Stimulated activated CD8-positive, alpha-beta memory T cell treated with anti-CD3 and anti-CD28 coated beads, Interleukin-15, amount 100 ng/mL, for 4 hours (primary cell): ENCODE results near the gene PCA3.

Experiments
- DNase-seq, 2 donors: peaks; one replicate each; pipeline ENCODE4 v3.0.0-alpha.2; 2020; ENCODE audit warnings: low read depth in 2 of 2

The PCA3 gene

GRCh38 chr9:76756941-76757673 is 7.1 kb upstream of the PCA3 start:
- no peak for DNase-seq

GRCh38 chr9:76758476-76758875 is 5.8 kb upstream of the PCA3 start:
- no peak for DNase-seq

GRCh38 chr9:76759732-76760131 is 4.5 kb upstream of the PCA3 start:
- DNase-seq = no peak

- DNase-seq = no peak
Measured at GRCh38 chr9:76761448-76761847, 2.8 kb upstream of the PCA3 start.

- no peak for DNase-seq
Measured at GRCh38 chr9:76766126-76766525, 1.9 kb downstream of the PCA3 start.

- no peak for DNase-seq
Measured at GRCh38 chr9:76772686-76773445, 8.6 kb downstream of the PCA3 start.

- no peak for DNase-seq
Measured at GRCh38 chr9:76784881-76785280, 20.6 kb downstream of the PCA3 start.

GRCh38 chr9:76785501-76785900 is 21.3 kb downstream of the PCA3 start:
- DNase-seq = no peak

- no peak for DNase-seq
Measured at GRCh38 chr9:76787677-76788076, 23.4 kb downstream of the PCA3 start.

- DNase-seq = no peak
Measured at GRCh38 chr9:76789840-76790239, 25.6 kb downstream of the PCA3 start.

GRCh38 chr9:76793784-76794431 is 29.7 kb downstream of the PCA3 start:
- no peak for DNase-seq

GRCh38 chr9:76796296-76796695 is 32.1 kb downstream of the PCA3 start:
- no peak for DNase-seq

- DNase-seq = no peak
Measured at GRCh38 chr9:76798527-76798926, 34.3 kb downstream of the PCA3 start.

GRCh38 chr9:76799473-76799872 is 35.2 kb downstream of the PCA3 start:
- DNase-seq = no peak

- DNase-seq = no peak
Measured at GRCh38 chr9:76800901-76801300, 36.7 kb downstream of the PCA3 start.

GRCh38 chr9:76803083-76803482 is 38.8 kb downstream of the PCA3 start:
- no peak for DNase-seq

GRCh38 chr9:76803762-76804161 is 39.5 kb downstream of the PCA3 start:
- DNase-seq = no peak

- DNase-seq = no peak
Measured at GRCh38 chr9:76808636-76809035, 44.4 kb downstream of the PCA3 start.

- no peak for DNase-seq
Measured at GRCh38 chr9:76810377-76810957, 46.2 kb downstream of the PCA3 start.

- DNase-seq = no peak
Measured at GRCh38 chr9:76812591-76812990, 48.4 kb downstream of the PCA3 start.

- DNase-seq = no peak
Measured at GRCh38 chr9:76817489-76817888, 53.3 kb downstream of the PCA3 start.

GRCh38 chr9:76818271-76818670 is 54.0 kb downstream of the PCA3 start:
- no peak for DNase-seq

GRCh38 chr9:76820431-76820830 is 56.2 kb downstream of the PCA3 start:
- DNase-seq = no peak
